Lower lobe of right lung (tissue), 2 donors: Measurements from ENCODE around the gene ZNF333. TPM values are rescaled to one million over a fixed set of nuclear protein-coding genes. Genes with fewer than 3 reads are reported as not detected.
"Not testable (repeated sequence)": the region's sequence is repeated elsewhere in the genome, so short reads cannot be mapped to it uniquely, and the experiment has no call there.

Source experiments
- ATAC-seq, 2 donors: fragments of 200-7000 bp; cut with Tn5 transposase; one replicate each; pipeline ENCODE4 v1.9.1; 2020 to 2022; ENCODE audit warnings: mild to moderate bottlenecking in 2 of 2, moderate library complexity in 2 of 2
- DNase-seq: peaks from one replicate; pipeline ENCODE4 v3.0.0-alpha.2; 2020
- H3K27ac ChIP-seq: fragments of 200-600 bp; one replicate; pipeline ENCODE4 v1.8.0; 2022
- H3K27me3 ChIP-seq: fragments of 200-600 bp; one replicate; pipeline ENCODE4 v1.8.0; 2022; ENCODE audit warnings: low read depth
- H3K36me3 ChIP-seq: fragments of 200-600 bp; one replicate; pipeline ENCODE4 v1.8.0; 2022; ENCODE audit warnings: mild to moderate bottlenecking
- H3K4me1 ChIP-seq: fragments of 200-600 bp; one replicate; pipeline ENCODE4 v1.8.0; 2022
- H3K4me3 ChIP-seq: fragments of 200-600 bp; one replicate; pipeline ENCODE4 v1.8.0; 2022; ENCODE audit warnings: mild to moderate bottlenecking
- H3K9me3 ChIP-seq: fragments of 200-600 bp; one replicate; pipeline ENCODE4 v1.8.0; 2022
- CTCF ChIP-seq: fragments of 200-600 bp; IDR thresholded peaks from one replicate; pipeline ENCODE4 v1.8.0; 2022; ENCODE audit warnings: antibody characterized with exemption, mild to moderate bottlenecking
- intact Hi-C: fragments of 100-400 bp; cut with DNase I; formaldehyde crosslinking; loops from one replicate; pipeline ENCODE4 v1.11.0; 2022
- total RNA-seq: library from RNA; stranded (reverse); fragmentation: NEBNext Ultra II Directional; extraction: Animal tissue kit (Norgen Biotek cat#: 25700); gene quantifications from one replicate; pipeline ENCODE4 v1.2.1, GENCODE V29; 2021
- donor health status: DM: no; HTN: yes; CAD: no; lungs with severe emphysema.

The ZNF333 gene
- total RNA-seq, 1 donor from 2014 or later, result 20.0 TPM

GRCh38 chr19:14758816-14759215, 69.0 kb downstream of the ZNF333 start:
- Histone ChIP-seq H3K4me1 (no peaks in the 10 kb centered on the region), H3K27ac (no peak overlapping the region), H3K27me3 (no peaks in the 10 kb centered on the region), H3K36me3 (no peaks in the 10 kb centered on the region), H3K9me3 (no peaks in the 10 kb centered on the region), H3K4me3 (no peak overlapping the region)
- no peak for TF ChIP-seq CTCF
- no peak for DNase-seq
- no peak for ATAC-seq
- intact Hi-C loops, result no loop called here

GRCh38 chr19:14761607-14762006, 71.8 kb downstream of the ZNF333 start:
- no peaks in the 10 kb centered on the region for H3K9me3 ChIP-seq
- TF ChIP-seq CTCF, result no peak
- H3K27ac ChIP-seq, result no peak overlapping the region
- DNase-seq, result no peak
- intact Hi-C loops, result no loop called here
- H3K4me1 ChIP-seq, result no peaks in the 10 kb centered on the region
- no peaks in the 10 kb centered on the region for H3K27me3 ChIP-seq
- no peaks in the 10 kb centered on the region for H3K36me3 ChIP-seq
- H3K4me3 ChIP-seq, result no peak overlapping the region
- no peak for ATAC-seq

- intact Hi-C loops, result no loop called here
- Histone ChIP-seq H3K27ac (no peak overlapping the region), H3K9me3 (no peaks in the 10 kb centered on the region), H3K36me3 (no peaks in the 10 kb centered on the region), H3K4me3 (no peak overlapping the region), H3K4me1 (no peaks in the 10 kb centered on the region), H3K27me3 (no peaks in the 10 kb centered on the region)
- no peak for DNase-seq
- ATAC-seq, result no peak
- TF ChIP-seq CTCF, result no peak
Observed at GRCh38 chr19:14762111-14762510, 72.3 kb downstream of the ZNF333 start.

- TF ChIP-seq CTCF, result no peak
- Histone ChIP-seq H3K27me3 (peaks cover 4% of the 10 kb centered on the region), H3K4me1 (no peaks in the 10 kb centered on the region), H3K27ac (no peak overlapping the region), H3K4me3 (no peak overlapping the region), H3K36me3 (peaks cover 6% of the 10 kb centered on the region), H3K9me3 (no peaks in the 10 kb centered on the region)
- DNase-seq, result no peak
- ATAC-seq, result no peak
- intact Hi-C loops, result no loop called here
Observed at GRCh38 chr19:14763497-14764145, 73.8 kb downstream of the ZNF333 start.

- DNase-seq, result peak; percentile 14
- ATAC-seq, result no peak
- no peak for TF ChIP-seq CTCF
- H3K4me3 ChIP-seq, result no peak overlapping the region
- H3K9me3 ChIP-seq, result no peaks in the 10 kb centered on the region
- H3K27ac ChIP-seq, result no peak overlapping the region
- intact Hi-C loops, result no loop called here
- no peaks in the 10 kb centered on the region for H3K4me1 ChIP-seq
- peaks cover 4% of the 10 kb centered on the region for H3K27me3 ChIP-seq
- peaks cover 6% of the 10 kb centered on the region for H3K36me3 ChIP-seq
Observed at GRCh38 chr19:14764401-14764800, 74.6 kb downstream of the ZNF333 start.

GRCh38 chr19:14765403-14765802, 75.6 kb downstream of the ZNF333 start:
- H3K36me3 ChIP-seq, H3K9me3 ChIP-seq, H3K27ac ChIP-seq, H3K4me3 ChIP-seq, intact Hi-C loops, H3K27me3 ChIP-seq, H3K4me1 ChIP-seq: not testable (repeated sequence)
- DNase-seq (peak; percentile 20), ATAC-seq (peak; percentile 45 to 50)

- H3K27me3 ChIP-seq, H3K36me3 ChIP-seq, H3K9me3 ChIP-seq, H3K4me1 ChIP-seq, H3K27ac ChIP-seq, intact Hi-C loops, H3K4me3 ChIP-seq: not testable (repeated sequence)
- ATAC-seq (peak in 1 of 2 donors; percentile 14), DNase-seq (peak; percentile 1)
Observed at GRCh38 chr19:14765841-14766240, 76.0 kb downstream of the ZNF333 start.
